Lower leg skin (tissue), 3 donors: ENCODE data around the gene KAT6B.

Experiments used
- POLR2A ChIP-seq, 2 donors: fragments of 450-650 bp; IDR thresholded peaks; one replicate each; pipeline ENCODE4 v1.6.1; 2016 to 2017; ENCODE audit warnings: antibody characterized with exemption in 2 of 2, mild to moderate bottlenecking in 1 of 2, moderate library complexity in 1 of 2
- TF ChIP-seq, protein P1 (sequence below), 3 donors: fragments of 450-650 bp; IDR thresholded peaks; one replicate each; pipeline ENCODE4 v1.5.1; 2016; ENCODE audit warnings: antibody characterized with exemption in 3 of 3, mild to moderate bottlenecking in 3 of 3, moderate library complexity in 2 of 3

DNA sequence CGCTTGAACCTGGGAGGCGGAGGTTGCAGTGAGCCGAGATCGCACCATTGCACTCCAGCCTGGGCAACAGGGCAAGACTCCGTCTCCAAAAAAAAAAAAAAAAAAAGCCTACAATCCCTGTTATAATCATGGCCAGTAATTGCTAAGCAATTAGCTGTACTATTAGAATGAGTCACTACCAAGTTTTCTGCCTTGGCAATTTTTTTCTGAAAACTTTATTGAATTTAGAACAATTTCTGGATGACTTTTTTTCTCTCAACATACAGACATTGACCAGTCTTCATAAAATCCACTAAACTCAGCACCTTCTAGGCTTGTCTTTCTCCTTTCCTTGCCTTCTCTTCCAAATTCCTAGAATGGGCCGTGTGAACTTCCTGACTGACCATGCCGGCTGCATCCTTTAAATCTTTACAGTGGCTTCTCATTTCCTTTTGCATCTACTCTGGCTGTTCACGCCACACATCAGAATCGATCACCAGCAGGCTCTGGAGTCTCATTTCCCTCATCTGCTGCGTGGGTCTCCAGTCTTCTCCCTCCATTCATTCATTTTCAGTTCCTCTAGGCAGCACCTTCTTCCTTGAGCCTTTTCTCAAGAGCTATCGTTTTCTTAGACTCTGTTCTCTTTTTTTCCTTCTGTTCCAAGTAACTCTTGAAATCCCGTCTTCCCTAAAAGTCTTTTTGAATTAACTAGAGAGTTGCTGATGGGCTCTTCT is 107.9 kb downstream of the KAT6B start:
- TF ChIP-seq, protein P1, sequence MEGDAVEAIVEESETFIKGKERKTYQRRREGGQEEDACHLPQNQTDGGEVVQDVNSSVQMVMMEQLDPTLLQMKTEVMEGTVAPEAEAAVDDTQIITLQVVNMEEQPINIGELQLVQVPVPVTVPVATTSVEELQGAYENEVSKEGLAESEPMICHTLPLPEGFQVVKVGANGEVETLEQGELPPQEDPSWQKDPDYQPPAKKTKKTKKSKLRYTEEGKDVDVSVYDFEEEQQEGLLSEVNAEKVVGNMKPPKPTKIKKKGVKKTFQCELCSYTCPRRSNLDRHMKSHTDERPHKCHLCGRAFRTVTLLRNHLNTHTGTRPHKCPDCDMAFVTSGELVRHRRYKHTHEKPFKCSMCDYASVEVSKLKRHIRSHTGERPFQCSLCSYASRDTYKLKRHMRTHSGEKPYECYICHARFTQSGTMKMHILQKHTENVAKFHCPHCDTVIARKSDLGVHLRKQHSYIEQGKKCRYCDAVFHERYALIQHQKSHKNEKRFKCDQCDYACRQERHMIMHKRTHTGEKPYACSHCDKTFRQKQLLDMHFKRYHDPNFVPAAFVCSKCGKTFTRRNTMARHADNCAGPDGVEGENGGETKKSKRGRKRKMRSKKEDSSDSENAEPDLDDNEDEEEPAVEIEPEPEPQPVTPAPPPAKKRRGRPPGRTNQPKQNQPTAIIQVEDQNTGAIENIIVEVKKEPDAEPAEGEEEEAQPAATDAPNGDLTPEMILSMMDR (IDR thresholded peaks at IDR 0.05): no peak
- no peak for TF ChIP-seq POLR2A (IDR thresholded peaks at IDR 0.05)
